ENCODE results near the gene ABCB6. TPM values are rescaled to one million over a fixed set of nuclear protein-coding genes. Genes with fewer than 3 reads are reported as not detected.
A peak's percentile ranks its signal among the peaks of the same experiment; 100 is the strongest.

ABCB6 gene
- total and polyA plus RNA-seq, 8 donors: 8.2 to 47.8 (median 22.0) TPM

- 81 to 85% (median 82%) methylated on average over 14 to 17 of the region's 17 CpGs for WGBS, 5 donors
- DNase-seq: peak; percentile 31 to 57
- TF ChIP-seq EP300 (IDR thresholded peaks at IDR 0.05) (no peak), POLR2A (IDR thresholded peaks at IDR 0.05) (no peak), POLR2AphosphoS5 (IDR thresholded peaks at IDR 0.05) (peak in 2 of 3 donors; percentile 38 to 55), CTCF (IDR thresholded peaks at IDR 0.05) (no peak)
- H3K36me3 ChIP-seq: peaks cover 14 to 43% (median 28%) of the 10 kb centered on the region in 4 donors
- H3K9me3 ChIP-seq: no peaks in the 10 kb centered on the region
- intact Hi-C loops (cut with DNase I; ENCODE audit: low total_unique reads): no loop called here
- H3K27me3 ChIP-seq: no peaks in the 10 kb centered on the region
- peak overlapping the region; percentile 86 to 98 (median 94) for H3K27ac ChIP-seq
- H3K4me1 ChIP-seq: peaks cover 67 to 86% (median 84%) of the 10 kb centered on the region in 4 donors
- peak overlapping the region in 2 of 4 donors; percentile 26 to 41 for H3K4me3 ChIP-seq
Measured at GRCh38 chr2:219247678-219248642, 29.2 kb upstream of the ABCB6 start.

GRCh38 chr2:219246559-219246958 lies 27.8 kb upstream of the ABCB6 start:
- intact Hi-C loops (cut with DNase I; ENCODE audit: low total_unique reads): no loop called here
- no peak for TF ChIP-seq POLR2AphosphoS5 (IDR thresholded peaks at IDR 0.05)
- no peak for TF ChIP-seq CTCF (IDR thresholded peaks at IDR 0.05)
- TF ChIP-seq POLR2A (IDR thresholded peaks at IDR 0.05): no peak
- TF ChIP-seq EP300 (IDR thresholded peaks at IDR 0.05): no peak
- no peaks in the 10 kb centered on the region for H3K9me3 ChIP-seq
- peaks cover 55 to 72% (median 70%) of the 10 kb centered on the region in 4 donors for H3K4me1 ChIP-seq
- 90 to 96% (median 94%) methylated on average over 10 of the region's 10 CpGs for WGBS, 5 donors
- no peak for DNase-seq
- H3K27me3 ChIP-seq: no peaks in the 10 kb centered on the region
- H3K4me3 ChIP-seq: no peak overlapping the region
- H3K36me3 ChIP-seq: peaks cover 14 to 41% (median 28%) of the 10 kb centered on the region in 4 donors
- H3K27ac ChIP-seq: peak overlapping the region in 4 of 5 donors; percentile 94 to 98 (median 98)

- TF ChIP-seq POLR2A (IDR thresholded peaks at IDR 0.05) (no peak), POLR2AphosphoS5 (IDR thresholded peaks at IDR 0.05) (no peak), CTCF (IDR thresholded peaks at IDR 0.05) (no peak), EP300 (IDR thresholded peaks at IDR 0.05) (no peak)
- 11 to 18% (median 16%) methylated on average over 6 to 10 of the region's 10 CpGs for WGBS, 5 donors
- DNase-seq: no peak
- Histone ChIP-seq H3K4me3 (peak overlapping the region; percentile 77 to 95 (median 82)), H3K36me3 (peaks cover 8 to 34% (median 22%) of the 10 kb centered on the region in 4 donors), H3K27ac (peak overlapping the region; percentile 91 to 98 (median 97)), H3K9me3 (no peaks in the 10 kb centered on the region), H3K4me1 (peaks cover 49 to 65% (median 63%) of the 10 kb centered on the region in 4 donors), H3K27me3 (no peaks in the 10 kb centered on the region)
- intact Hi-C loops (cut with DNase I; ENCODE audit: low total_unique reads): no loop called here
Measured at GRCh38 chr2:219245899-219246230, 27.1 kb upstream of the ABCB6 start.

- H3K36me3 ChIP-seq: peaks cover 2 to 29% (median 16%) of the 10 kb centered on the region in 4 donors
- intact Hi-C loops (cut with DNase I; ENCODE audit: low total_unique reads): no loop called here
- H3K27me3 ChIP-seq: no peaks in the 10 kb centered on the region
- no peaks in the 10 kb centered on the region for H3K9me3 ChIP-seq
- 0 to 7% (median 1%) methylated on average over 8 to 46 of the region's 46 CpGs for WGBS, 5 donors
- DNase-seq: peak; percentile 96 to 98
- TF ChIP-seq CTCF (IDR thresholded peaks at IDR 0.05) (no peak), POLR2AphosphoS5 (IDR thresholded peaks at IDR 0.05) (peak; percentile 97 to 99 (median 98)), POLR2A (IDR thresholded peaks at IDR 0.05) (peak in 2 of 4 donors; percentile 54 to 71)
- H3K4me3 ChIP-seq: peak within 1 kb of the TSS; percentile 77 to 95 (median 82)
- H3K4me1 ChIP-seq: peaks cover 43 to 60% (median 58%) of the 10 kb centered on the region in 4 donors
- peak within 1 kb of the TSS; percentile 91 to 98 (median 97) for H3K27ac ChIP-seq
Measured at GRCh38 chr2:219245148-219245898, 26.6 kb upstream of the ABCB6 start, which contains the start of the genes GLB1L and STK16. GLB1L (minus strand) TSS chr2:219245444; CDS start chr2:219243573, 1,871 bp downstream. STK16 (plus strand) TSS chr2:219245479; CDS start chr2:219246000, 521 bp downstream.
